Measurements from ENCODE around the gene FAF1. TPM values are rescaled to one million over a fixed set of nuclear protein-coding genes. Genes with fewer than 3 reads are reported as not detected.
A peak's percentile ranks its signal among the peaks of the same experiment; 100 is the strongest.

The FAF1 gene
- total and polyA plus RNA-seq, 9 of the 15 experiments (the other 6 are each of a cell fraction or from before 2014, with no cell fraction given), result 48.7 to 225 (median 118) TPM

DNA sequence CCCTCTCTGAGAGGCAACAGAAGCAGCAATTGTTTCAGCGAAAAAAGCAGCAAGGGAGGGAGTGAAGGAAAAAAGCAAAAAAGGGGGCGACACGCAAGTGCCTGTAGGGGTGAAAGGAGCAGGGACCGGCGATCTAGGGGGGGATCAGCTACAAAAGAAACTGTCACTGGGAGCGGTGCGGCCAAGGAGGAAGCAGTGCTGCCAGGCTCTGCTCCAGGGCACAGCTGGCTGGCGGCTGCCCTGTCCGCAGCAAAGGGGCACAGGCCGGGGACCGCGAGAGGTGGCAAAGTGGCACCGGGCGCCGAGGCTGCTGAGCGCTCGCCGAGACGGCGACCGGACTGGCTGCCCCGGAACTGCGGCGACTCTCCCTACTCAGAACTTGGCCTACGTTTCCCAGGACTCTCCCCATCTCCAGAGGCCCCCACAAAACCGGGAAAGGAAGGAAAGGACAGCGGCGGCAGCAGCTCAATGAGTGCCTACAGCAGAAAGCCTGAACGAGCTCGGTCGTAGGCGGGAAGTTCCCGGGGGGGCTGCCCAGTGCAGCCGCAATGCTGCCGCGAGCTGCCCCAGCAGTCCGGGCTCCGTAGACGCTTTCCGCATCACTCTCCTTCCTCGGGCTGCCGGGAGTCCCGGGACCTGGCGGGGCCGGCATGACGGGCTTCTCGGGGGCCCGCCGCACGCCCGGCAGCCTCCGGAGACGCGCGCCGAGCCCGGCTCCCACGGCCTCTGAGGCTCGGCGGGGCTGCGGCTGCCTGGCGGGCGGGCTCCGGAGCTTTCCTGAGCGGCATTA, 8.9 kb upstream of the FAF1 start (continued):
- TF ChIP-seq, protein P1, sequence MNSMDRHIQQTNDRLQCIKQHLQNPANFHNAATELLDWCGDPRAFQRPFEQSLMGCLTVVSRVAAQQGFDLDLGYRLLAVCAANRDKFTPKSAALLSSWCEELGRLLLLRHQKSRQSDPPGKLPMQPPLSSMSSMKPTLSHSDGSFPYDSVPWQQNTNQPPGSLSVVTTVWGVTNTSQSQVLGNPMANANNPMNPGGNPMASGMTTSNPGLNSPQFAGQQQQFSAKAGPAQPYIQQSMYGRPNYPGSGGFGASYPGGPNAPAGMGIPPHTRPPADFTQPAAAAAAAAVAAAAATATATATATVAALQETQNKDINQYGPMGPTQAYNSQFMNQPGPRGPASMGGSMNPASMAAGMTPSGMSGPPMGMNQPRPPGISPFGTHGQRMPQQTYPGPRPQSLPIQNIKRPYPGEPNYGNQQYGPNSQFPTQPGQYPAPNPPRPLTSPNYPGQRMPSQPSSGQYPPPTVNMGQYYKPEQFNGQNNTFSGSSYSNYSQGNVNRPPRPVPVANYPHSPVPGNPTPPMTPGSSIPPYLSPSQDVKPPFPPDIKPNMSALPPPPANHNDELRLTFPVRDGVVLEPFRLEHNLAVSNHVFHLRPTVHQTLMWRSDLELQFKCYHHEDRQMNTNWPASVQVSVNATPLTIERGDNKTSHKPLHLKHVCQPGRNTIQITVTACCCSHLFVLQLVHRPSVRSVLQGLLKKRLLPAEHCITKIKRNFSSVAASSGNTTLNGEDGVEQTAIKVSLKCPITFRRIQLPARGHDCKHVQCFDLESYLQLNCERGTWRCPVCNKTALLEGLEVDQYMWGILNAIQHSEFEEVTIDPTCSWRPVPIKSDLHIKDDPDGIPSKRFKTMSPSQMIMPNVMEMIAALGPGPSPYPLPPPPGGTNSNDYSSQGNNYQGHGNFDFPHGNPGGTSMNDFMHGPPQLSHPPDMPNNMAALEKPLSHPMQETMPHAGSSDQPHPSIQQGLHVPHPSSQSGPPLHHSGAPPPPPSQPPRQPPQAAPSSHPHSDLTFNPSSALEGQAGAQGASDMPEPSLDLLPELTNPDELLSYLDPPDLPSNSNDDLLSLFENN (IDR thresholded peaks at IDR 0.05; ENCODE audit: low read depth in 2 of 2, low read length in 2 of 2), result no peak
- TF ChIP-seq HMG20B (CRISPR knock-in tag; IDR thresholded peaks at IDR 0.05) (no peak), PURB (CRISPR knock-in tag; IDR thresholded peaks at IDR 0.05; ENCODE audit: low read depth) (no peak), RBM17 (IDR thresholded peaks at IDR 0.05; ENCODE audit: borderline replicate concordance, low read depth, low read length) (no peak), ILF3 (IDR thresholded peaks at IDR 0.05; ENCODE audit: borderline replicate concordance) (no peak), RBM14 (IDR thresholded peaks at IDR 0.05; ENCODE audit: borderline replicate concordance, insufficient read depth, low read depth, low read length) (no peak), ZFX (CRISPR knock-in tag; IDR thresholded peaks at IDR 0.05) (no peak), RB1 (IDR thresholded peaks at IDR 0.05; ENCODE audit: low read depth) (peak; percentile 36; the same call in 1 of the 2 replicates), MYBL2 (IDR thresholded peaks at IDR 0.05; ENCODE audit: low read depth) (no peak), MYBL2 (CRISPR knock-in tag; IDR thresholded peaks at IDR 0.05; ENCODE audit: borderline replicate concordance) (no peak), ZNF408 (CRISPR knock-in tag; IDR thresholded peaks at IDR 0.05; ENCODE audit: low read depth) (no peak), CSDE1 (IDR thresholded peaks at IDR 0.05) (no peak), EZH2 (IDR thresholded peaks at IDR 0.05; ENCODE audit: borderline replicate concordance, low read depth, low read length) (no peak), TARDBP (IDR thresholded peaks at IDR 0.05) (no peak), ZNF696 (CRISPR knock-in tag; conservative IDR thresholded peaks at IDR 0.05) (no peak), JUND (IDR thresholded peaks at IDR 0.05; ENCODE audit: borderline replicate concordance, low read depth, low read length) (0 out of 2 replicates have a peak, but pooled peaks have one; percentile 1), JUND (tag; IDR thresholded peaks at IDR 0.05; ENCODE audit: borderline replicate concordance, low read depth, low read length) (no peak), ZC3H4 (CRISPR knock-in tag; IDR thresholded peaks at IDR 0.05; ENCODE audit: borderline replicate concordance) (peak; percentile 33; the same call in 1 of the 2 replicates), ARID1B (IDR thresholded peaks at IDR 0.05) (no peak), NR2C1 (IDR thresholded peaks at IDR 0.05) (no peak), NR2C1 (tag; IDR thresholded peaks at IDR 0.05) (no peak), ZNF766 (CRISPR knock-in tag; conservative IDR thresholded peaks at IDR 0.05) (no peak), ILK (tag; IDR thresholded peaks at IDR 0.05; ENCODE audit: borderline replicate concordance, low read depth) (no peak)
- TF ChIP-seq, protein P2, sequence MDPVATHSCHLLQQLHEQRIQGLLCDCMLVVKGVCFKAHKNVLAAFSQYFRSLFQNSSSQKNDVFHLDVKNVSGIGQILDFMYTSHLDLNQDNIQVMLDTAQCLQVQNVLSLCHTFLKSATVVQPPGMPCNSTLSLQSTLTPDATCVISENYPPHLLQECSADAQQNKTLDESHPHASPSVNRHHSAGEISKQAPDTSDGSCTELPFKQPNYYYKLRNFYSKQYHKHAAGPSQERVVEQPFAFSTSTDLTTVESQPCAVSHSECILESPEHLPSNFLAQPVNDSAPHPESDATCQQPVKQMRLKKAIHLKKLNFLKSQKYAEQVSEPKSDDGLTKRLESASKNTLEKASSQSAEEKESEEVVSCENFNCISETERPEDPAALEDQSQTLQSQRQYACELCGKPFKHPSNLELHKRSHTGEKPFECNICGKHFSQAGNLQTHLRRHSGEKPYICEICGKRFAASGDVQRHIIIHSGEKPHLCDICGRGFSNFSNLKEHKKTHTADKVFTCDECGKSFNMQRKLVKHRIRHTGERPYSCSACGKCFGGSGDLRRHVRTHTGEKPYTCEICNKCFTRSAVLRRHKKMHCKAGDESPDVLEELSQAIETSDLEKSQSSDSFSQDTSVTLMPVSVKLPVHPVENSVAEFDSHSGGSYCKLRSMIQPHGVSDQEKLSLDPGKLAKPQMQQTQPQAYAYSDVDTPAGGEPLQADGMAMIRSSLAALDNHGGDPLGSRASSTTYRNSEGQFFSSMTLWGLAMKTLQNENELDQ (CRISPR knock-in tag; IDR thresholded peaks at IDR 0.05; ENCODE audit: borderline replicate concordance), result no peak

All from K562 (cell line).